Occipital lobe (tissue), 2 donors: ENCODE results near the gene GSE1. TPM values are rescaled to one million over a fixed set of nuclear protein-coding genes. Genes with fewer than 3 reads are reported as not detected.
A peak's percentile ranks its signal among the peaks of the same experiment; 100 is the strongest.

Source experiments
- DNase-seq: peaks from one replicate; lab custom pipeline; 2025; lab: John Stamatoyannopoulos, UW
- total RNA-seq: library from RNA; depleted of rRNA; stranded (reverse); fragments of >200 nt; gene quantifications from one replicate; pipeline ENCODE4 v1.2.3, GENCODE V29; 2014

The GSE1 gene
- total RNA-seq, 1 donor from 2014 or later: 18.4 TPM

DNA sequence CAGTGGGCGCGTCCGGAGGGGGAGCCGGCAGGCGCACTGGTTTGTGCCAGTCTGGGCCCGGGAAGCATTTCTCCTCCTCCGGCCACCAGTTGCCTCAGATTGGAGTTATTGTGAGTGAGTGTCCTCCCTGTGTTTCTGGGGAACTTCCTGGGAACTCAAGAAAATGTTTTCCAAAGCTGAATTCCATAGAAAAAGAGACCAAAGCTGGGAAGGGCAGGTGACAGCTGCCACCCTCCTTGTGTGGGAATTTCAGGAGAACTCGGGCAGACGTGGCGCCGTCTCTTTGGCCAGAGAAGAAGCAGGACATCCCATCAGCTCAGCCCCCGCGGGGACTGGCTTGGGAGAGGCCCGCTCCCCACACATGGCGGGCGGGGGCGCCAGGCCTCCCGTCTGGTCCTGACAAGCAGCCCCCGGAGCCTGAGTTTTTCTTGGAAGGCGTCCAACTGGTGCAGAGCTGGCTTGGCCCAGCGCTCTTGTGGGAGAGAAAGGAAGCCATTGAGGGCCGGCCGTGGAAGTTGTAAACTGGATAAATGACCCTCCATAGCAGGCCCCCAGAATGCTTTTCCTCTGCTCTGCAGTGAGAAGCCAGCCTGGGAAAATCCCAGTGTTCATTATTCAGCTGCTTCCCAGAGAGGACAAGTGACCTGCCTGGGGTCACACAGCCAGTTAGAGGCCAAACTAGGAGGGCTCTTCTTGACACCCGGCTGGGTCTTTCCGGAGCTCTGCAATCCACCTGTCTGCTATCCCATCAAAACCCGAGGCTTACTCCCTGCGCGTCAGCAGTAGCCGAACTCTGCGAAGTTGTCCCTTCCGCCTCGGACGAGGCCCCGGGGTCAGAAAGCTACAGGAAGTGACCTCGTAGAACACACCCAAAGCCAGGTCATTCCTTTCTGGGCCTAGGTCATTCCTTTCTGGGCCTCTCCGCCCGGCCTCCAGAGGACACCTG lies 39.2 kb upstream of the GSE1 start:
- DNase-seq: peak; percentile 27

DNA sequence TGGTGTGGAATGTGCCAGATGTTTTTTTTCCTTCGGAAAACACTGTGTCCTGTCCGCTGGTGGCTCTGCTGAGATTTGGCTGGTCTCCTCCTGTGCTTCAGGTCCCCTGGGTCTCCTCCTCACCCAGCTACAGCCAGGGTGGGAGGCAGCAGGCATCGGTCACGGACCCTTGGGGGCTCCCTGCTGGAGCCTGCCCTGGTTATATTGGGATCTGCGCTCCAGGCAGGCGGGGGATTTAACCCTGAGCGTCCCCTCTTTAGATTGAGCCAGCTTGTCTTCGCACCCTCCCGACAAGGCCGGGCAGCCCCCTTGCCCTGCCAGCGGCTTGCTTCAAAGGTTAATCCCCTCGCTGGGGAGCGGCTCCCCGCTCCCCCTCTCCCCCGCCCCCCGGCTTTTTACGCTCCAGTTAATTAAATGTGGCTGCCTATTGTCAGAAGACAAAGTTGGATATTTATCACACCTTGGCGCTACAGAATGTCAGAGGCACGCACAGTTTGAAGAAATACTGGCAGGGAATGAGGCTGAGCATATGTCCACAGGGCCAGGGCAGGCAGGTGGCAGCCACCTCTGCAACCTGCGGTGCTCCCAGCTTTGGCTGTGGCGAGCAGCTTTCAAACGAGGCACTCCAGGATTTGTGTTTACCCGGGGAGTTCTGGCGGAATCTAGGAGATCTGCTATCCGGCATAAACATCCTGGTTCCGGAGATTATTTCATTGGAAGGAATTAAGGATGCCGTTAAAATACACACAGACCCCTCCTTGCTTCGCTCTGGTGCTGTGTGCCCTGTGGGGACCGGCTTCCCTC lies 38.2 kb upstream of the GSE1 start:
- DNase-seq: no peak

DNA sequence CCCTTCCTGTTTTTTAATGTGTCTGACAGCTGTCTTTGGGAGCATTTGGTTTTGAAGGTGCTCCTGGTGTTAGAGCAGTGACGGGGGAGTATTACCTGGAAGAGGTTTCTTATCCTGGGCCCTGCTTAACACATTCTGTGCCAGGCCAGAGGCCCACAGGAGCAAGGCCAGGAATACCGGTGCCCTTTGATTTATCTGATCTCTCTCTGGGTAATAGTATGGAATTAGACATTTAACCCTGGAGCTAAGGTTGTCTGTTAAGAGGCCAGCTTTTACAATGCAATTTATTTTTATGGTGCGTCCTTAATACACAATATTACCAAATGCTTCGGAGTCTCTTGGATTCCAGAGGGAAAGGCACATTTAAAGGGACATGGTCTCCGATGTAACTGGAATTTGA lies 37.2 kb upstream of the GSE1 start:
- no peak for DNase-seq

DNA sequence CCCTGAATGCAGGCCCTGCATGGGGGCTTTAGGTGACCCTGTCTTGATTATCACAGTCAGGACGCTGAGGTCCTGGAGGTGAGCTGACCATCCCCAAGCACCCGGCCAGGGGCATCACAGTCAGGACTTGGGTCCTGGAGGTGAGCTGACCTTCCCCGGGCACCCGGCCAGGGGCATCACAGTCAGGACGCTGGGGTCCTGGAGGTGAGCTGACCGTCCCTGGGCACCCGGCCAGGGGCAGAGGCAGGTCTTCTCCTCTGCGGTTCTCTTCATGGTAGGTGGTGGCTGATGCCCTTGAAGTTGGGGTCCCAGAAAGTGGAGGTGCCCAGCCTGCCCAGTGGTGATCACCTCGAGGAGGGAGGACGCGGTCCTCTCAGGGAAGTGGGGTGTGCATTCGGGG lies 36.2 kb upstream of the GSE1 start:
- no peak for DNase-seq

DNA sequence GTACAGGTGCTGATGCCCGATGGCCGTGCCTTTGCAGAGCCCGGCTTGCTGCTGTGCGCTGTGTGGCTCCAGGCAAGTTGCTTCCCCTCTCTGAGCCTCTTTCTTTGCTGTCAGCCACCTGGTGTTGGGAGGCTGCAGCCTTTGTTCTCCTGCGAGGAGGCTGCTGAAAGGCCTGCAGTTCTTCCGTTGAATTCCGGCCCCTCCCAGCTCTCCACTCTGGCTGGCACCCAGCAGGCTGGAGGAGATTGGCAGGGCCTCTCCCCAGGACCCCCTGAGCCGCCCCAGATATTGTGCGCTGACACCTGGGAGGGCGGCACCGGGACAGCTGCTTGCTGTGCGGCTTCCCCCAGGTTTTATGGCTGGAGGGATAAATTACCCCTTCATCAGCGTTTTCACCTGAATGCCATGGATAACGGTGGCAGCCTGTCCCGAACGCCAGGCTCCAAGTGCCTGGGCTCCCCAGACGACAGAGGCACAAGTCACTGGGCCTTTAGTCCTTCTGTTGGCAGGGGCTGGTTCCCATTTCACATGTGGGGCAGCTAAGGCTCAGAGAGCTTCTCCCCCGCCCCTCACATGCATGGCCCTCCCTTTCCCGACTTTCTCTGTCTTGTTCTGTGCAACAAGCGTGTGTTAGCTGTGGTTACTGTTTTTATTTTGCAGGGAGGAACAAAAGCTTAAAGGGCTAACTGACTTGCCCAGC lies 35.1 kb upstream of the GSE1 start:
- no peak for DNase-seq

DNA sequence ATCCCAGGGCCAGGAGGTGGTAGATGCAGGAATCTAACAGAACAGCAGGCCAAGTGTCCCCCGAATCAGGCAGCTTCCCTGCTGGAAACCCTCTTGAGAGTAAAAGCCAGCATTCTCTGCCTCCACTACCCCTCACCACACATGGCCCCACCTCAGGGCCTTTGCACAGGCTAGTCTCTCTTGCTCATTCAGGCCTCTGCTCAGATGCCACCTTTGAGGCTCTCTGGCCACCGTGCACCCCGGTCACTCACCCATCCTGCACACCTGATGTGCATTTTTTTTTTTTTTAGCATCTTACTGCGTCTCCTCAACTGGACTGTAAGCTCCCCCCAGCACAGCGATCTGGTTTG lies 34.5 kb upstream of the GSE1 start:
- no peak for DNase-seq

DNA sequence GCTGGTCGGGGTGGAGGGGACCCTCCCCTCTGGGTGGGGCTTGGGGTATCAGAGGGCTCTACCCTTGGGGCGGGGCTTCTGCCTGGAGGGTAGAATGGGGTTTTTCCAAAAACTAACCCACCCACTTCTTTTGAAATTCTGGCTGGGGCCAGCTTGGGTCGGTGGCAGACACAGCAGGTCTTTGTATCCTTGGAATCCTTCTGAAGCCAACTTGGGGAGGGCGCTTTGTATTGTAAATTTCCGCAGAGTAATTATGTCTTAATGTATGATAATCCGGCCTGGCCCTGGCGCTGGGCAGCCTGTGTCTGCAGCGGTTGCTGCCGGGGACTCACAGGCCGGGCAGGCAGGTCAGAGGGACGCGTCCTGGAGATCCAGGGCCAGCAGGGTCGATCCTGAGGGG lies 33.9 kb upstream of the GSE1 start:
- no peak for DNase-seq

DNA sequence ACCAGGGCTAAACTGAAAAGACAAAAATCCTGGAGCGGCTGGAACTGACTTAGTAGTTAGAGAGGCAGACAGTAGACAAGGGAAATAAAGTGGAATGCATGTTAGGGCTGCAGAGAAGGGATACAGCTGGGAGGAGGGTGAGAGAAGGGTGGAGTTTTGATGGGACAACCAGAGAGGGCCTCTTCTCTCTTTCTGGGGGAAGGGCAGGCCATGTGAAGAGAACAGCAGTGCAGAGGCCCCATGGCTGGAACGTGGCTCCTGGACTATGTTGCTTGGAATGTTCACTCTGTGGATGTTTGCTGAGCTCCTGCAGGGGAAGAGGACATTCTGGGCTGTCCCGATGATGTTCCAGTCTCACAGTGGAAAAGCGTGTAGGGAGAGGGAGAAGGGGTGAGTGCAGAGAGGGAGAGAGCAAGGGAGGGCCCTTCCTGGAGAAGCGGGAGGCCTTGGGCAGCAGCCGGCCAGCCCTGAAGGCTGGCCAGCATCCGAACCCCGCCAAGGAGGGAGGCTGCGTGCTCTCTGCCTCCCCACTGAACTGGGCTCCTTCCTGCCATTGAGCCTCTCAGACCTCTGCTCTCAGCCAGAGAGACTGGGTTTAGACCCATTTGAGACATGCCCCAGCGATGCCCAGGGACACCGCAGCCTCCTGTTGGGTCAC lies 33.1 kb upstream of the GSE1 start:
- DNase-seq: no peak

DNA sequence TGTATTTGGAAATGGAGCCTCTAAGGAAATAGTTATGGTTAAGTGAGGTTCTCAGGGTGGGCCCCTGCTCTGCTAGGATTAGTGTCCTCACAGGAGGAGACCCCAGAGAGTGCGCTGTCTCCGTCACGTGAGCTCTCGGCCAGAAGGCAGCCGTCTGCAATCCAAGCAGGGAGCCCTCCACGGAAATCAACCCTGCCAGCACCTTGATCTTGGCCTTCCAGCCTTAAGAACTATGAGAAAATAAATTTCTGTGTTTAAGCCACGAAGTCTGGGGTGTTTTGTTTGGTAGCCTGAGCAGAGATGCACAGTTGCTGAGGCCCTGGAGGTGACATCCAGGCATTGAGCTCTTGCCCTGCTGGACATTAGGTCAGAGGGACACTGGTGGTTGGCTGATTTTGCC lies 32.4 kb upstream of the GSE1 start:
- no peak for DNase-seq

DNA sequence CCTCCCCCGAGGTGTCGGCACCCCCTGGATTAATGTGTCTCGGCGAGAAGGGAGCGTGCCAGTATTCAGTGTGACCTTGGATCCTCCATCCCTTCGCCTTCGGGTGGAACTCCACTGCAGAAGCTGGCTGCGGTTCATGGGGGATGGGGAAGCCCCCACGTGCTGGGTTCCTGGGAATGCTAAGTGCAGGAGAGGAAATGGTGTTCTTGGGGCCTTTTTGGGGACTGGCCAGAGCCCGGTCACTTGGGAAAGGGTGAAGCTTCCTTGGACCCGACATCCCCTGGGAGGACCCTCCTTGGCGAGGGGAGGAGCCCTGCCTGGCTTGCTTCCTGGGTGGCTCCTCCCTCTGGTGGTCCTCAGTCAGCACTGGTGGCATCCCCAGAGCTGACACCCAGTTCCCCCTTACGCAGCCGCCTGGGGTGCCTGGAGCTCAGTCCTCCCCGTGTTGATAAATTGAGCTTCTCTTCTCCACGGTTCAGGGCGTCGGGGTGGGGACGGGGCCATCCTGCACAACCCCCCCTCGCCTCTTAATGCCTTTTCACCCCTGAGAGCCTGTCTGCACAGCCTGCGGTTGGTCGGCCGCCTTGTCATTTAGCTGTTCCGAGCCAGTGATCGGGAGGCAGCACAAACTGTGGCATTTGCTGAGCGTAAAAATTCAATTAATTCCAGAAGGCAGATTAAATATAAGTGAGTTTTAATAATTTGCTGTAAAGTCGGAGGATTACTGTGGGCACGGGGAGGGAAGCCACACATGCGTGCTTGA lies 30.7 kb upstream of the GSE1 start:
- no peak for DNase-seq

DNA sequence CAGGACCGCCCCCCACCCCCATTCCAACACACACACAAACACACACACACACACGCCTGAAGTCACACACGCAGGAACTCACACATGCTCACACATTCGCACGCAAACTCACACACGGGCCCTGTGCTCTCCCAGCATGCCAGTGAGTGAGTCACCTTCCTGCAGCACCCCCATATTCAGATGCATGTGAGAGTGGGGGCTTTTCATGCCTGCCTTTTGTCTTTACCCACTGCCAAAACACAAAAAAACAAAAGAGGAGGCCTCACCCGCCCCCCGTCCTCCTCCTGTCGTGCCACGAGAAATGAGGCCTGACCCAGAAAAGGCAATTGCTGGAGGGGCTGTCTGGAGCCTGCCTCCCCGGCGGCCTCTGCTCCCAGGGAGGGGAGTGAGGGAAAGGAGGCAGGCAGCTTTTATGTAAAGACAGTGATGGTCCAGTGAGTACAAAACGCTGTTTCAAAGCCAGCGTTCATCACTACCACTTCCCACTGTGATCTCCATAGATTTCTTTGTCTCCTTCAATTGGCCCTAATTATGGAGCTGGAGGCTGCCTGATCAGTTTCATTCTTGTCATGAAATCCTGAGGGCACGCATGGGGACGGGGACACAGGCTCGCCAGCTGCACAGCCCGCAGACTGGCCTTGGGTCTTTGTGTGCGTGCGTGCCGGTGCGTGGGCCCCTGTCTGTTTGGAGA lies 29.5 kb upstream of the GSE1 start:
- DNase-seq: peak; percentile 28

DNA sequence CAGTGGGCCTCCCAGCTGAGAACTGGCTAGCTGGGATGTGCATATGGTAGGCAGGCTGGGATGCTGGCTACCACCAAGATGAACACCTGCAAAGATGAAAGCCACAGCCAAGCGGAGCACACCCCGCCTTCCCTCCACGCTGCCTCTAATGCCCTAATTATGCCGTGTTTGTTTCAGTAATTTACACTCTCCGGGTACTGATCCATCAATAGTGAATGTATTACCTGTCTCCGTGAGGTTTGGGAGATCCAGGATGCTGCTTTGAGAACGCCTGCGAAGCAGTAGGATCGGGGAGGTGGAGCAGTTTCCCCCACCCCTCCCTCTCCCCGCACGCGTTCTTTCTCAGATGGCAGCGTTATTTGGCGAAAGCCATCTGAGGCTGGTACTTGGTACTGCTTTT lies 28.9 kb upstream of the GSE1 start:
- no peak for DNase-seq

DNA sequence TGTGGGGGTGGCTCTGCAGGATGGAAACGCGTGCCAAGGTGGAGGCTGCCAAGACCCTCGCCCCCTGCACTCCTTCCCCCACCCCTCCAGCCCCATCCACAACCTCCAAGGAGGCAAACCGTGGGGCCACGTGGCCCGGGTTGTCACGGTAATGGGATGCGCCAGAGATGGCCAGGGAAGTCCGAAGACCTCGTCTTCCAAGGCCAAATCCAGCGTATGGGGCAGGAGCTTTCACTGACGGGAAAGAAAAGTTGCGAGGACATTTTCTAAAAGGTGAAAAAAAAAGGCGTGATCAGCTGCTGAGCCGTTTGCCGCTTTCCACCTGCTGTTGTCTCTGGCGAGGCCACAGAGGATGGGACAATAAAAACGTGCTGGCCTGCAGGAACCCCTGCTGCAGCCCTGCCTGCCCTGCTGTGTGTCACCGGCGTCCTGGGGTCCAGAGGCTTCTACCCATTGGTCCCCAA lies 28.3 kb upstream of the GSE1 start:
- DNase-seq: no peak

DNA sequence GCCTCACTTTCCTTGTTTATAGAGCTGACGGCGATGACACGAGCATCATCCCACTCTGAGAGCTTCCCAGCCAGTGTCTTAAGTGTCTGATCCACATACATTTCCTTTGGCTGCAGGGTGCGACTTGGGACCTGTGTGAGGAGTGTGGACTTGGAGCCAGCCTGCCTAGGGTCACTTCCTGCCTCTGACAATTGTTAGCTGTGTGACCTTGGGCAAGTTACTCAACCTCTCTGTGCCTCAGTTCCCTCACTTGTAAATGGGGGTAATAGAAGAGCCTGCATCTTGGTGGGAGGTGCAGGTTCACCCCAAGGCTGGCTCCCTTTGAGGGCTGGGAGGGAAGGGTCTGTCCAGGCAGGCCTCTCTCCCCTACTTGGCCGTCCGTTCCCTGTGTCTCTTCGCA lies 27.4 kb upstream of the GSE1 start:
- DNase-seq: no peak

DNA sequence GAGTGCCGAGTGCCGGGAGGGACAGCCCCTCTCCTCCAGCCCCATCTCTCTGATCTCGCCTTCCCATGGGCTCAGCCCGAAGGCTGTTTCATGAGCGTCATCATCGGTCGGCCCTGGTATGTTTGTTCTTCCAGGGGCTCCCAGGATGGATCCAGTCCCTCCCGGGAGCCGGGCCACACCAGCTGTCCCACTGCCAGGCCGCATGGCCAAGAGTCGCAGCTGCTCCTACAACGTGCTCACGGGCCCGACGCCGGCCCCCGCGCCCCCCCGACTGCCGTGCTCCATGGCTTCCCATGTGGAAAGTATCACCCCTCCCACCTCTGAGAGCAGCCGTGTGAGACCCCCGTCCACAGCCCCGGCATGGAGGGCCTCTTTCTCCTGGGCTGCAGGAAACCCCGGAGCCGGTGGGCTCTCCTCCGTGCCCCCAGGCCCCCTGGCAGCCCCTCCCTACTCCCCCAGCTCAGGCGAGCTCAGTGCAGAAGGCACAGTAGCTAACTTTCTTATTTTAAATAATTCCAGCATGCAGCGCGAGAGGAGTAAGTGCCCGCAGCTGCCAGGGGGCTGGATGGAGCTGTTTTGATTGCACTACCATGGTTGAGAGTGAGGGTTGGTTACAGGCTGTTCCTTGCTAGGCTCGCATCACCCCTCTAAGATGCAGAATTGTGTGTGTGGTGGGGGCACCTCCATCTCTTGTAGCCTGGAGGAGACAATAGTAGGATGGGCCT lies 26.6 kb upstream of the GSE1 start:
- DNase-seq: peak; percentile 33

DNA sequence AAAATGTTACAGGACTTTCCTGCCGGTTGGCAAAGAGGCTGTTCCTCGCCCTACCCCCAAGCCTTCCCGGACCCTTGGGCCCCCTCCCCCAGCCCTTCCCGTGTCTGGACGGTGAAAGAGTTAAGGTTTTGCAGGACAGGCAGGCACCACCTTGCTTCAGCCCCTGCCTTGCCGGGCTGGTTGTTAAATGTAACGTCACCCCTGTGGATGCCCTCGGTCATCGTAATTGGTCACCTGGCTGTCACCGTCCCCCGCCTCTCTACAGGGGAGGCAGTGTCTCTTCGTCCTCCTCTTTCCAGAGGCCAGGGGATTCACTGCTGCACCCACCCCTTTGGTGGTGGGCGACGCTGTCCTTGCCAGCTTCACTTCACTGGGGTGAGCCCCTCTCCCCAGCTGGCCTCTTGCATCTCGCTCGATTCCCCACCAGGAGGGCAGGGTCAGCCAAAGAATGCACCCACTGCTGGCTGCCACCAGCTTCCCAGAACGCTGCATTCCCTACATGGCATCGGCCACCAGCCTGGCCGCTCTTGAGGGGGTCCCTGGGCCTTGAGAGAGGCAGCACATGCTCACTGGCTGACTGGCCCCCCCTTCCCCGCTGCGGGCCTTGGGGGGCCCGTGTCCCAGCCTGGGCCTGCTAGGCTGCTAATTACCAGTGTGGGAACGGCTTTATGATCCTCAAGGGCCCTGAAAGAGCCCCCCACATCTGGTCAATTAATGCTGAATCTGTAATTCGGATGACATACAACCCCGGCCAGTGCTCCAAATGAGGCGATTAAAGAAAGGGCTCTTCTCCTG lies 25.2 kb upstream of the GSE1 start:
- DNase-seq: no peak

DNA sequence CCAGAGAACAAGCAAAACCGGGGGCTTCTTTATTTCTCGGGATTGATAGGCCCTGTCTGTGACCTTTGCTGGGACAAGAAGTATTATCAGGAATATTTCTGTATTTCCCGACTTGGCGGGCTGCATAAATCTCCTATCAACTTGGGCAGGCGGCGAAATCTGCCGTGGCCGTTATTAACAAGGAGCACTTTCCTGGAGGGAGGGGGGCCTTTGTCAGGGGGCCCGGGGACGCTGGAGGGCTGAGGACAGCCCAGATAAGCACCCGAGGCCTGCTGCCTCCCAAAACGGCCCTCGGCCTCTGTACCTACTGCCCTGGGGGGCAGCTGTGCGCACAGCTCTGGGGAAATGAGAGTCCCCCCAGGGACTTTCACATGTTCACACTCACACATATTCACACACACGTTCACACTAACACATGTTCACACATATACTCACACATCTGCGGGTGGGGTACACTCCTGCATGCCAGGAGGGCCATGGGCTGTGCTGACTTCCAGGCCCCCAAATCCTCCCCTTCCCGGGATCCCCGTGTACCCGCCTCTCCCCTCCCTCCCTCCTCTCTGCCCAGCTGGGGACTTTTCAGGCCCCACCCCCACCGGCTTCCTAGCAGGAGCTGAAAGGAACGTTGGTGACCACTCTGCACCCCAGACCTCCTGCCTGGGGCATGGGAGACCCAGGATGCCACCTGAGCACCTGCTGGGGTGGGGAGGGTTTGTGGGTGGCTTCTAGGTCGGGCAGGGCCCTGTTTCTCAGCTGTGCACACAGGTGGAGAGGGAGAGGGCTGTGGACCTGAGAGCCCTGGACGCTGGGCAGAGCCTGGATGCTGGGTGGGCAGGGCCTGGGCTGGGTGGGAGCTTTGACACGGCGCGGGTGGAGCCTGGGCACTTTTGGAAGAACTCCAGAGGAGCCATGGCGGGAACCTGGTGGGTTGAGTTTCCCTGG lies 24.3 kb upstream of the GSE1 start:
- DNase-seq: no peak
